ENCODE data around the gene CDC42SE2.
A peak's percentile ranks its signal among the peaks of the same experiment; 100 is the strongest.

CDC42SE2 gene

GRCh38 chr5:131369558-131369957, 105.7 kb downstream of the CDC42SE2 start:
- no peaks in the 10 kb centered on the region for H3K9me3 ChIP-seq
- TF ChIP-seq, protein P1, sequence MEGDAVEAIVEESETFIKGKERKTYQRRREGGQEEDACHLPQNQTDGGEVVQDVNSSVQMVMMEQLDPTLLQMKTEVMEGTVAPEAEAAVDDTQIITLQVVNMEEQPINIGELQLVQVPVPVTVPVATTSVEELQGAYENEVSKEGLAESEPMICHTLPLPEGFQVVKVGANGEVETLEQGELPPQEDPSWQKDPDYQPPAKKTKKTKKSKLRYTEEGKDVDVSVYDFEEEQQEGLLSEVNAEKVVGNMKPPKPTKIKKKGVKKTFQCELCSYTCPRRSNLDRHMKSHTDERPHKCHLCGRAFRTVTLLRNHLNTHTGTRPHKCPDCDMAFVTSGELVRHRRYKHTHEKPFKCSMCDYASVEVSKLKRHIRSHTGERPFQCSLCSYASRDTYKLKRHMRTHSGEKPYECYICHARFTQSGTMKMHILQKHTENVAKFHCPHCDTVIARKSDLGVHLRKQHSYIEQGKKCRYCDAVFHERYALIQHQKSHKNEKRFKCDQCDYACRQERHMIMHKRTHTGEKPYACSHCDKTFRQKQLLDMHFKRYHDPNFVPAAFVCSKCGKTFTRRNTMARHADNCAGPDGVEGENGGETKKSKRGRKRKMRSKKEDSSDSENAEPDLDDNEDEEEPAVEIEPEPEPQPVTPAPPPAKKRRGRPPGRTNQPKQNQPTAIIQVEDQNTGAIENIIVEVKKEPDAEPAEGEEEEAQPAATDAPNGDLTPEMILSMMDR (IDR thresholded peaks at IDR 0.05): no peak
- no peaks in the 10 kb centered on the region for H3K36me3 ChIP-seq
- peaks cover 42 to 48% of the 10 kb centered on the region in 2 experiments for H3K4me1 ChIP-seq (ENCODE audit: control insufficient read depth in 1 of 2, insufficient read depth in 1 of 2, low read depth in 1 of 2, low read length in 1 of 2)
- no peaks in the 10 kb centered on the region for H3K27me3 ChIP-seq
- H3K27ac ChIP-seq: peak overlapping the region; percentile 52
- no peak overlapping the region for H3K4me3 ChIP-seq (ENCODE audit: low read depth in 1 of 2, low read length in 1 of 2)

DNA sequence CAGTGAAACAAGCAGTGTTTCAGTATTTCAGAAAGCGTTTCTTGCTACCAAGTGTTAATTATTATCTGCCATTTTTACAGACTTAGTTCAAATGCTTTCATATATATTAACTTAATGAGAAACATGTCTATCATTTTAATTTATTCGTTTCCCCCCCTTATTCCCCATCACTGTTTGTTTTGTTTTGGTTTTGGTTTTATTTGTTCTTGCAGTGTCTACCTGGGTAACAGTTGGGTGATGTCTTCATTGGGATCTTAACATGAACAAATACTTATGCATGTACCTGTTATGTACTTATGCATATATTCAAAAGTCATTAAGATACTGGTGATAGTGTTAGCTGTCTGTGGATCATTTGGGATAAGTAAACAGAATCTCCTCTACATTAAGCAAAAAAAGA, 108.0 kb downstream of the CDC42SE2 start:
- TF ChIP-seq, protein P1 (IDR thresholded peaks at IDR 0.05): no peak
- H3K27ac ChIP-seq: peak overlapping the region; percentile 24
- H3K36me3 ChIP-seq: no peaks in the 10 kb centered on the region

DNA sequence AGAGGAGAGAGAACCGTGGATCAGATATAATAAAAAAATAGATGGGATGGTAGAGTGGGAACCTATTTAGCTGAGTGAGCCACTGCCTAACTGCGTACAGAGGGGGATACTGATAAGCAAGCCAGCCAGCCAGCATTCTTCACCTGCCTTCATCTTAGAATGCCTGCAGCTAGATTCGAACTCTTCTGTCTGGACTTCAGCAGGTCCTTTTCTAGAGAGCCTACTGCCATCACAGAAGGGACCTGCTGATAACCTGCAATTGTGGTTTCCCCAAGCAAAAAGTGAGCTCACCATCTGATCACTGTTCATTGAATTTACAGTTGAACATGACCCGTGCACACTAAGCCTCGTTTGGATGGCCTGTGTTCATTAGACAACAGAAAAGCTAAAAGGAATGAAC, 109.4 kb downstream of the CDC42SE2 start:
- Histone ChIP-seq H3K27ac (no peak overlapping the region), H3K9me3 (no peaks in the 10 kb centered on the region), H3K4me3 (ENCODE audit: low read depth in 1 of 2, low read length in 1 of 2) (no peak overlapping the region), H3K4me1 (ENCODE audit: control insufficient read depth in 1 of 2, insufficient read depth in 1 of 2, low read depth in 1 of 2, low read length in 1 of 2) (peaks cover 14 to 19% of the 10 kb centered on the region in 2 experiments), H3K36me3 (no peaks in the 10 kb centered on the region), H3K27me3 (no peaks in the 10 kb centered on the region)
- TF ChIP-seq, protein P1 (IDR thresholded peaks at IDR 0.05): no peak

More for the DNA sequence above, 108.0 kb downstream of the CDC42SE2 start:
- Histone ChIP-seq H3K4me3 (ENCODE audit: low read depth in 1 of 2, low read length in 1 of 2) (no peak overlapping the region), H3K4me1 (ENCODE audit: control insufficient read depth in 1 of 2, insufficient read depth in 1 of 2, low read depth in 1 of 2, low read length in 1 of 2) (peaks cover 19 to 25% of the 10 kb centered on the region in 2 experiments), H3K9me3 (no peaks in the 10 kb centered on the region), H3K27me3 (no peaks in the 10 kb centered on the region)

DNA sequence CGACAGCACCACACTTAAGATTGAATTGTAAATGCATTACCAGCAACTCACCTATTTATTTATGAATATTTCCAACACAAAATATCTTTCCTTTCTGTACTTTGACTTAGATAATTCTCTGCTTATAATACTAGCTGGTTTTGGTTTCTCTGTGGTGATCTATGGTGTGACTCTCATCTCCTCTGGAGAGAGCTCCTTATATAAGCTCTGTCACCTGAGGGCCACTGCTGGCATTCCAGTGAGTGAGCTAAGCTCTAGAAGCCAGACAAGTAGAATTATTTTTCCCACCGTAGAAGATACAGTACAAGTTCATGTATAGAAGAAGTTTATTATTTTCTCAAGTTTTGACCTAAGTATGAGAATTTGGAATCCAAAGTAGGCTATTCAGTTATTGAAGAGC, 111.5 kb downstream of the CDC42SE2 start:
- H3K27ac ChIP-seq: peak overlapping the region; percentile 60
- H3K9me3 ChIP-seq: no peaks in the 10 kb centered on the region
- H3K36me3 ChIP-seq: no peaks in the 10 kb centered on the region

DNA sequence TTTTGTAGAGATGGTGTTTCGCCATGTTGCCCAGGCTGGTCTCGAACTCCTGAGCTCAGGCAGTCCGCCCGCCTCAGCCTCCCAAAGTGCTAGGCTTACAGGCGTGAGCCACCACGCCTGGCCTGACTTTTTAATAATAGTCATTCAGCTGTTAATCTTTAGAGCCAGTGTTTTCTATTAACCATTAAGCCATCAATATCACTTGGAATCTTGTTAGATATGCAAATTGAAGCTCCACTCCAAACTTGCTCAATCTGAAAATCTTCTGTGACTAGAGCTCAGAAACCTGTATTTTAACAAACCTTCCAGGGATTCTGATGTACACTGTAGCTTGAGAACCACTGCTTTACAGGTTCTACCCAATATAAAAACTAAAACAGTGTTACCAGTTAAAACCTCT, 113.5 kb downstream of the CDC42SE2 start:
- Histone ChIP-seq H3K4me1 (ENCODE audit: control insufficient read depth in 1 of 2, insufficient read depth in 1 of 2, low read depth in 1 of 2, low read length in 1 of 2) (peaks cover 45% of the 10 kb centered on the region in 2 experiments), H3K9me3 (no peaks in the 10 kb centered on the region), H3K36me3 (no peaks in the 10 kb centered on the region), H3K27me3 (no peaks in the 10 kb centered on the region), H3K4me3 (ENCODE audit: low read depth in 1 of 2, low read length in 1 of 2) (no peak overlapping the region), H3K27ac (peak overlapping the region; percentile 91)
- TF ChIP-seq, protein P1 (IDR thresholded peaks at IDR 0.05): no peak

More for the DNA sequence above, 111.5 kb downstream of the CDC42SE2 start:
- H3K4me1 ChIP-seq (ENCODE audit: control insufficient read depth in 1 of 2, insufficient read depth in 1 of 2, low read depth in 1 of 2, low read length in 1 of 2): peaks cover 25 to 30% of the 10 kb centered on the region in 2 experiments
- TF ChIP-seq, protein P1 (IDR thresholded peaks at IDR 0.05): no peak
- no peaks in the 10 kb centered on the region for H3K27me3 ChIP-seq
- no peak overlapping the region for H3K4me3 ChIP-seq (ENCODE audit: low read depth in 1 of 2, low read length in 1 of 2)
